Smooth muscle cell of trachea (primary cell): ENCODE results near the gene ZMYM2. TPM values are rescaled to one million over a fixed set of nuclear protein-coding genes. Genes with fewer than 3 reads are reported as not detected.

Experiments used
- total RNA-seq: library from RNA; depleted of rRNA; stranded (reverse); fragments of >200 nt; gene quantifications from 2 replicates; pipeline ENCODE4 v1.2.1, GENCODE V29; 2014

The ZMYM2 gene
- 53.8 and 57.2 TPM in 2 replicates for total RNA-seq

DNA sequence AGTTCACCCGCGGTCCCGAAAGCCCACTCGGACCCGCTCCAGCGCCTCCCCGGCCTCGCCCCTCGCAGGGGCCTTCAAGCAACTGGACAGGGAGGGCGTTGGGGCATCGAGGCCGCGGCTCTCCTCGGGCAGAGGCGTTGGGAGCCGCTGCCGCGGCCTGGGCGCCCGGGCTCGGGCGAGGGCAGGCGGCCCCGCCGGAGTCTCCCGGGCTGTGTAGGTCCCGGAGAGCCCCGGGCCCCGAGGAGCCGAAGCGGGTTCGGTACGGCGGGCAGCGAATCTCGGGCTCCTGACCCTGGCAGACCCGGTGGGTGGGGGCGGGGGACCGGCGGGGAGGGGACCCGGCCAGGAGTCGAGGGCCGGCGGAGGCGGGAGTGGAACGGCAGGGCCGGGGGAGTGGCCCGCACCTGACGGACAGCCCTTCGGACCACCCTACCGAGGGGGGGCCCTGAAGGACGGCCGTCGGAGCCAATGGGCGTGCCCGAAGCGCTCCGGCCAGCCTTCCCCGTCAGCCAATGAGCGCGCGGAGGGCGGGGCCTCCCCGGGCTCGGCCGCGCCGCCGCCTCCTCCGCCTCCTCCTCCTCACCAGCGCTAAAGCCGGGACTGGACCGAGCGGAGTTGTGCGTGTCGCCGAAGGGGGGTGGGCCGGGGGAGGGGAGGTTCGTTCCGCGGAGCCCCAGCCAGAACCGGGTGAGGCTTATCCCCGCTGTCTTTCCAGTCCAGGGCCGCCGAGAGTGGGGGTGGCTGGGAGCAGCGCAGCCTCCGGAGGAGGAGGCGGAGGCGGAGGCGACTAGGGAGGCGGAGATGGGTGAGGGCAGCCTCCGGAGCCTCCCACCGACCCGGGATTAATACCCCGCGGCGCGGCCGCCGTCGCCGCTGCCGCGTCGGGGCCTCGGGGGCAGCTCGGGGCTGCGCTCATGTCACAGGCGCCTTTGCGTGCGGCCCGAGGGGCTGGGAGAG, at the start of gene ZMYM2:
Gene ZMYM2, plus strand, starts transcription at position 573 of the 957 bp plus-strand sequence. CDS start 34,346 bp downstream, outside the sequence.

Other genes with a start within 250 kb of the ZMYM2 start
- 57.1 and 76.6 TPM in 2 replicates for gene PSPC1, start 175.8 kb upstream of the ZMYM2 start, total RNA-seq
- 12.7 and 20.2 TPM in 2 replicates for gene ZMYM5, start 95.1 kb upstream of the ZMYM2 start, total RNA-seq
- gene GJA3, start 202.3 kb downstream of the ZMYM2 start, total RNA-seq = 5.1 and 16.7 TPM in 2 replicates
- gene GJB2, start 234.2 kb downstream of the ZMYM2 start, total RNA-seq = 0.29 and 0.33 TPM in 2 replicates